ENCODE measurements around the gene SRSF2.
"Not testable (repeated sequence)": the region's sequence is repeated elsewhere in the genome, so short reads cannot be mapped to it uniquely, and the experiment has no call there.

The SRSF2 gene, protein sequence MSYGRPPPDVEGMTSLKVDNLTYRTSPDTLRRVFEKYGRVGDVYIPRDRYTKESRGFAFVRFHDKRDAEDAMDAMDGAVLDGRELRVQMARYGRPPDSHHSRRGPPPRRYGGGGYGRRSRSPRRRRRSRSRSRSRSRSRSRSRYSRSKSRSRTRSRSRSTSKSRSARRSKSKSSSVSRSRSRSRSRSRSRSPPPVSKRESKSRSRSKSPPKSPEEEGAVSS

DNA sequence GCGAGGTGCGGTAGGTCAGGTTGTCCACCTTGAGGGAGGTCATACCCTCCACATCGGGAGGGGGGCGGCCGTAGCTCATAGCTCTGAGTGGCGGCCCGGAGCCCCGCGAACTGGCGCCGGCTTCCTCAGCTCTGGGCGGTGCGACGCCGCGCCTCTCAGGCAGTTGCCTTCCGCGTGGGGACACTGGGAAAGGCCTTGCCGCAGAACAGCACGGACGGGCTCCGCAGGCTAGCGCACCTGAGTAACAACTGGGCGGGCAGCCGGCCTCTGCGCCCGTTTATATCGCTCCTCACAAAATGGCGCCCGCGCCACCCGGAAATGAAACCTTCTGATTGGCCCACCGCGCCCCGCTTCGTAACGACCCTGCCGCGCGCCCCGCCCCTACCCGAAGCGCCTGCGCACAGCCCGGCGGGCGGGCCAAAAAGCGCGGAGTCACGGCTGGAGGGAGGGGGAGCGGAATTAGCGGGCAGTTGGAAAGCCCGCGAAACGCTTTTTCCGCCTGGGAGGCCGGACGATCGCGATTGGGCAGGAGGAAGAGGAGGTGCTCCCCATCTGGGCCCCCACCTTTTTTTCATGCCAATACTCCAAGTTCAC is at the start of gene SRSF2:
Gene SRSF2, minus strand, starts transcription at position 250 of the 594 bp plus-strand sequence. Its CDS starts 171 bp downstream, at position 79.
- DNase-seq, result peak; percentile 96 to 97

DNA sequence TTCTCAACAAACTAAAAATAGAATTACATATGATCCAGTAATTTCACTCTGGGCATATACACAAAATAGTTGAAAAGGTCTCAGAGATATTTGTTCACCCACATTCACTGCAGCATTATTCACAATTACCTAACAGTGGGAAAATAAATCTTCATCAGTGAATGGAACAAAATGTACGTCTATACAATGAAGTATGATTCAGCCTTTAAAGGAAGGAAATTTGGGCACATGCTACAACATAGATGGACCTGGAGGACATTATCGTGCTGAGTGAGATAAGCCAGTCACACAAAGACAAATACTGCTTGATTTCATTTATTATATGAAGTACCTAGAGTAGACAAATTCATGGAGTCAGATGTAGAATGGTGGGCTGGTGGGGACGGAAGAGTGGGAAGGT is 47.8 kb upstream of the SRSF2 start:
- no peak for DNase-seq

DNA sequence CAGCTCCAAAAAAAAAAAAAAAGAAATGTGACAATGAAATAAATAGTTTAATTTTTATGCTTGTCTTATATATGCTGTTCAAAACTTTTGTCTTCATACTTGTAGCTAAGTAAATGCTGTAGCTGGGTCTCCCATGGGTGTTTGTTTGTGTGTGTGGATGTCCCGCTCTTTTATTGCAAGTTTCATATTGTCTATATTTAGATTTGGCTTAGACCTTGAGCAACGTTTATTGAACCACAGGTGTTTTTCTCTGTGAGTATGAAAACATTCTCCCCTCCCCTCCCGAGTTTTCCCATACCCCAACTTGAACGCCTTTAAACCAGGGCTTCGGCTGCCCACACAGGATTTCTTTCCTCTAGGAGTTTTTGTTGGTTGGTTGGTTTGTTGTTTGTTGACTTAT is 46.0 kb upstream of the SRSF2 start:
- no peak for DNase-seq

DNA sequence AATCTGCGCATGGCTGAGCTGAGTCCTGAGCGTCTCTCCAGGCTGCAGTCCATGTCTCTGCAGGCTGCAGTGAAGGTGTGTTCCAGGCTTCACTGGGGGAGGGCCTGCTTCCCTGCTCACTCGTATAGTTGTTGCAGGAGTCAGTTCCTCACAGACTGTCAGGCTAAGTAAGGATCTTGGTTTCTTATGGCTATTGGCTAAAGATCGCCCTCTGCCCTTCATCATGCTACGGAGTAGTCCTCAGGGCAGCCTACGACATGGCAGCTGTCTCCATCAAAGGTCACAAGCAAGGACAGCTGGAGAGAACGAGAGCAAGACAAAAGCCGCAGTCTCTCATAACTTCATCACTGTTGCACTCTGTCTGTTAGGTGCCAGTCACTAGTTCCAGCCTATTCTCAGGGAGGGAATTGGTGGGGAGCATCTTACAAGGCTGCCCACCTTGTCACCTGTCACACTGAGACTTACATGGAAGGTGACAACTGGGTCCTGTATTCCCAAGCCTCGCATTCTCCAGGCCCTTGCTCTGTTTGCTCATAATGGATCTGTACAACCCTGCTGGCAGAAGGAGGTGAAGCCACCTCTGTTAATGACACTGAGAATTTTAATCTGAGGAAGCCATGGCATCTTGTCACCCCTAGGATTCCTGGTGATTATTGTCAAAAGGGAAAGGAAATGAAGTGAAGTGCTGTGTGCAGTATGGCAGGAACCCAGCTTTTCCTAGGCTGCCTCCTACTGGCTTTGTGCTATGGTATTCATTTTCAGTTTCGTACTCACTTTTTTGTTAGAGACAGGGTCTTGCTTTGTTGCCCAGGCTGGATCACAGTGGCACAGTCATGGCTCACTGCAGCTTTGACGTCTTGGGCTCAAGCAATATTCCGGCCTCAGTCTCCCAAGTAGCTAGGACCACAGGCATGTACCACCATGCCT is 44.2 kb upstream of the SRSF2 start:
- no peak for DNase-seq

DNA sequence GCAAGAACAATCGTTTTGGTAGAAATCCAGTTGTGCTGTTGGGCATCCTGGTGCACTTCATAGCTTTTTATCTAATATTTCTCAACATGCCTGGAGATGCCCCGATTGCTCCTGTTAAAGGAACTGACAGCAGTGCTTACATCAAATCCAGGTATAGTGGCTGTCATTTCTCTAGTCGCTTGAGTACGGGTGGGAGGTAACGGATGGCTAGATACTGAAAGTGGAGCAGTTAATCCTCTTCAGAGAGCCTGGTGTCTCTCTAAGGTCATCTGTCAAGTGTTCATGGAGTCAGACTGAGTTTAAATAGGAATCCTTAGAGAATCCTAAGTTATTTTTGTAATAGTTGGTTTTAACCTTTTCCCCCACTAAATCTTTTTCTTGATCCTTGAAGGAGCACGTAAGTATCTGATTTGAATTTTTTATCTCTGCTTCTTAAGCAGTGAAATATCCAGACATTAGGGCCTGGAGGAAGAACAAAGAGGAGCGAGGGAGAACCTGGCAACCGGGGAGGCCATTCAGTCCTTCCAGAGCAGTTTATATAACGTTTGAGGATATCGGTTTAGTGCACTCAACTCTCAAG is 38.0 kb upstream of the SRSF2 start:
- no peak for DNase-seq

DNA sequence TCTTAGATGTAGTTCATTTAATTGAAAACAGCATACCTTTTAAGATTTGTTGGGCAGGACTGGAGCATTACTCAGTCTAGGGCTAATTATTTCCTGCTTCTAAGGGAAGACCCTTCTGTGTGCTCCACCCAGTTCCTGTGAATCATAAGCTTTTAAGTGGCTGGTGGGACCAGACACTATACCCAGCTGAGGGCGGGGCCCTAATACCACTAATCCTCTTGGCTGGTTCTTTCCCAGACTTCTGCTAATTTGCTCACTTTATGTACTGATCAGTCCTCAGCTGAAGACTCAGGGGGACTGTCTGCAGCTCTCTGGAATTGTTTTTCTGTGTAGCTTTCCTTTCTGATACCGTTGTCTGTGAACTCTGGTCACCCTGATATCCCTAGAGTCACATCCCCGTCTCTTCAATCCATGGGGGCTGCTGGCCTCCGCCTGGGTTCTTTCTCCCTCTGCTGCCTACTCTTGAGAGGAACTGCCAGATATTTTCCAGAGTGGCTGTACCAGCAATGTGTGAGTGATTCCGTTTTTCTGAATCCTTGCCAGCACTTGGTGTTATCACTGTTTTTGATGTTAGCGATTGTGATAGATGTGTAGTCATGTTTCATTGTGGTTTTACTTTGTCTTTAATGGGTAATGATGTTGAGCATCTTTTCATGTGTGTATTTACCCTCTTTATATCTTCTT is 35.9 kb upstream of the SRSF2 start:
- DNase-seq, result peak; percentile 62 to 65

DNA sequence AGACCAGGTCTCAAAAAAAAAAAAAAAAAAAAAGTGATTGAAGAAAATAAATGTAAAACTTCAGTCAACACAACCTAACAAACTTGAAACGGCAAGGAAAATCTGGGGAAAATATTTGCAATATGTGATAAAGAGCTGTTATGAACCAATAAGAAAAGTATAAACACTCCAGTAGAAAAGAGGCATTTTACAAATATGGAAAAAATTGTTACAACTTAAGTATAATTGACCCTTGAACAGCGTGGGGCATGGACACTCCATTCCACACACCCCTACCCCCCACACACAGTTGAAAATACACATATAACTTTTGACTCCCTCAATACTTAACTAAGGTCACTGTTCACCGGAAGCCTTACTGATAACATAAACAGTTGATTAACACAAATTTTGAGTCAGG is 21.4 kb upstream of the SRSF2 start:
- DNase-seq, result no peak

DNA sequence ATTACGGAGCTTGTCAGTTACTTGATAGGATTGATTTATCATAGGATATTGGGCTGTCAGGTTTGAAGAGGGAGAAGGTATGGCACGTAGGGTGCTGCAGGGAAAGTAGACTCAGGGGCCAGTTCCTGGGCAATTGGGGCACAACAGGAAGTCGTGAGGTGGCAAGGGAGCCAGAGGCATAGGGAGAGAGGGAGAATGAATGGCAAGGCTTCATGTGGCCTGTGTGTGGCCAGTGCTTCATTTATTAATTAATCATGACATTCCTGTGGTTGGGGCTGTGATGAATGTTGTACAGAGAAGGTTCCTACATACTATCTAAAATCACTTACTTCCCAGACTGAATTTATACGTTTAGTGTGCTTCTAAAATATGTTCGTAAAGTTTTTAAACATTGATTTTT is 20.1 kb upstream of the SRSF2 start:
- DNase-seq, result no peak

DNA sequence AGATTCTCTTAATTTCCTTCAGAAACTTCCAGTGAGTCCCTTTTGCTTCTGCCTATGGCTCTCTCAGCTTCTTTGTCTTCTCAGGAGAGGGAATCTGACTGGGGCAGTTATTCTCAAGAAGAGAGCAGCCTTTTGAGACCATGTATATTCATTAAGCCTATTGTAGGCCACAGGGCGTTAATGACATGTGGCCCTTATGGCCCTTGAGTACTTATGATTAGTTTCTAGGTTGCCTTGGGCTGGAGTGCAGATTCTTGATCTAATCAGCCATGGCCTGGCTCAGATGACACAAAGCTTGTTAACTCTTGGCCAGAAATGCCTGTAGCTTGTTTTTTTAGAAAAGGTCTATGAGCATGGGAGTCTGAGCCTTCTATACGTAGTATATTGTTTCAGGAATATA is 18.2 kb upstream of the SRSF2 start:
- no peak for DNase-seq

DNA sequence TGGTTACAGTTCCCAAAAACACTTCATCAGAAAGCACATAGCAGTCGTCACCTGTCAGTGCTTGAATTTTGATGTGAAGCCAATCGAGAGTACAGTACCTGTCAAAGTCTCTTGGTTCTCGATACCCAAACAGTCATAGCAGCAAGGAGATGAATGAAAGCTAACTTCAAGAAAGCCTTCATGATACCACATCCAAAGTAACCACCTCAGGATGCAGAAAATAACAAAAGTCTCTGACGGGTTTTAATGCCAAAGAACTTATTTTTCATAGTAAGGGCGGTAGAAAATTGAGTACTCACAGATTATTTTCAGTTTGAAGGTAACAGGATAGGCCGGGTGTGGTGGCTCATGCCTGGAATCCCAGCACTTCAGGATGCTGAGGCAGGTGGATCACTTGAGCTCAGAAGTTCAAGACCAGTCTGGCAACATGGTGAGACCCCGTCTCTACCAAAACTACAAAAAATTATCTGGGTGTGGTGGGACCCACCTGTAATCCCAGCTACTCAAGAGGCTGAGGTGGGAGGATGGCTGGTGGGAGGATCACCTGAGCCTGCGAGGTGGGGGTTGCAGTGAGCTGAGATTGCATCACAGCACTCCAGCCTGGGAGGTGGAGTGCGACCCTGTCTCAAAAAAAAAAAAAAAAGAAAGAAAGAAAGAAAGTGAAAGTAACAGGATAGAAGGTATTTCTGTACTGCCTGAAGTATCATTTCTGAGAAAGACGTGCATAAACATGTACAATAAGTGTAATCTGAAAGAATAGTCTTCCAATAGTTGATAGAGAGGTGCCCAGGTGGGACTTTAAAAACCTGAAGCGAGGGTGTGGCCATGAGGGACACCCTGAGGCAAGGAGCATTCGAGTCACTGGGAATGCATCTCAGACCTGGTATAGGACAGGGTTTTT is 16.2 kb upstream of the SRSF2 start:
- peak in 1 of 2 experiments; percentile 19 for DNase-seq

DNA sequence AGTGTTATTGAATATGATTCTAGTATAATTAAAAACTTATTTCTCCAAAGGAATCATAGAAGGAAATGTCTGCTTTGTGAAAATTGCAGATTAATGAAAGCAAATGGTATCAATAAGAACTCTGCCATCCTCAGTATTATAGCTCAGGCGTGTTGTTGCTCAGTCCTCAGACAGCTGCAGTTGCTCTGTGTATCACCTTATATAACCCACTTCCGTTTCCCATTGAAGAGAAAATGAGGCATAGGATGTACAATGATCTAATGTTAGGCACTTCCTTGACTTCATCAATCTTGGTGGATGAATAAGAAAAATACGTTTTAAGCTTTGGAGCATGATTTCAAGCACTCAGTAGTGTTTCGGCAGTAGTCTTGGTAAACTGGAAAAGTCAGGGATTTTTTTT is 14.9 kb upstream of the SRSF2 start:
- no peak for DNase-seq

DNA sequence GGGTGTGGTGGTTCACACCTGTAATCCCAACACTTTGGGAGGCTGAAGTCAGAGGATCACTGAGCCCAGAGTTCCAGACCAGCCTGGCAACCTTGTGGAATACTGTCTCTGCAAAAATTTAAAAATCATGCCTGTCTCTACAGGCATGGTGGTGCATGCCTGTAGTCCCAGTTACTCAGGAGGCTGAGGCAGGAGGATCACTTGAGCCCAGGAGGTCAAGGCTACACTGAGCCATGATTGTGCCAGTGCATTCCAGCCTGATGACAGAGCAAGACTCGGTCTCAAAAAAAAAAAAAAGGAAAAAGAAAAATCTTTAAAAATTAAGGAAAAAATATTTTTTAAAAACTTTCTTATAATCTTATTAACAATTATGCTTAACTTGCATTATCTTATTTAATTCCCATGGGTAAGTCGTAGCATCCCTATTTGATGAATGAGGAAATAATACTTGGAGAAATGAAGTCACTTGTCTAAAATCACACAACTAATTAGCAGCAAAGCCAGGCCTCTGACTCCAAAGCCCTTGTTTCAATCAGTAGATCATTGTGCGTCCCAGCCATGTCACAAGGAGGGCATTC is 14.4 kb upstream of the SRSF2 start:
- DNase-seq, result no peak

DNA sequence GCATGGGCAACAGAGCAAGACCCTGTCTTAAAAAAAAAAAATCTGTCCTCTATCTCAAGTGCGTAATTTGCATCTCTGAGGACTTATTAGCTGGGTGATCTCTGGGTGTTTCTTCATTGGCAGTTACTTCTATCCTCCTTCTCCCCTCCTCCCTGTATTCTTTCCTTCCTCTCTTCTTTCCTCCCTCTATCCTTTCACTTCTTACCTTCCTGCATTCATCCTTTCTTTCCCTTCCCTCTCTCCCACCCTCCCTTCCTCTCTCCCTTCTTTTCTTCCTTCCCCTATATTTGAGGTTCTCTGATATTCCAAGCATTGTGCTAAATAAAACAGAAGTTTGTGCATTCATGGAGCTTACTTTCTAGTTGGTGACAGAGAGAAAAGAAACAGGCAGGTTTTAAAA is 11.5 kb upstream of the SRSF2 start:
- DNase-seq, result no peak

DNA sequence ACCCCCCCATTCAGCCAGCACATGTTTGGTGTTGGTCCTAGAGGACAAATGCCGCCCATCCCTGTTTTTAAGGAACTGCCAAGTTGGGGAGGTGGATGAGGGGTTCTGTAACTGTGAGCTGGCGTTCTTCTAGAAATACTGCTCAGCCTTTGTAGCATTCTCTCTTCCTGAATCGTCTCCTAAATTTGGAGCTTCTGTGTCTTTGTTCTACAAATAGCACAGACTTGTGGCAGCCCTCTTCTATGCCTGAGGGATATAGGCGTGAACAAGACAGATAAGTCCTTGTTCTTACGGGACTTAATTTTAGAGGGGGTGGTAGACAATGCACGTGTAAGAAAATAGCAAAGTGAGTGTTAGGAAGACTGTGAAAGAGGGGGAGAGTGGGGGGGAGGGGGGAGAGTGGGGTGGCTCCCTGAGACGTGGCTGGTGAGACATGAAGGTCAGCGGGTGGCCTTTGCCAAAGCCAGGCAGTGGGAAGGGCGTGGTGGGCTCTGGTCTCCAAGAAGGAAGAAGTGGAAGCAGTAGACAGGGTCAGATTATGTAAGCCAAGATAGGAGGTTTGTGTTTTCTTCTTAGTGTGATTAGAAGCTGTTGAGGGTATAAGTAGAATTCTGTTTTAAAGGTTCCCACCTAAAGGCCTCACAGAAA is 10.7 kb upstream of the SRSF2 start:
- no peak for DNase-seq

DNA sequence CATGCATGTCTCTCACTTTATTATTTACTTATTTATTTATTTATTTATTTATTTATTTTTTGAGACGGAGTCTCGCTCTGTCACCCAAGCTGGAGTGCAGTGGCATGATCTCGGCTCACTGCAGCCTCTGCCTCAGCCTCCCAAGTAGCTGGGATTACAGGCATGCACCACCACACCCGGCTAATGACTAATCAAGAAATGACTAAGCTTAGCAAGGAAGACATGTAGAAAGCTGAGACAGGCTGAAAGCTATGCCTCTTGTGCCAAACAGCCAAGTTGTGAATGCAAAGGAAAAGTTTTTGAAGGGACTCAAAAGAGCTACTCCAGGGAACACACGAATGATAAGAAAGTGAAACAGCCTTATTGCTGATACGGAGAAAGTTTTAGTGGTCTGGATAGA is 8.7 kb upstream of the SRSF2 start:
- DNase-seq, result not testable (repeated sequence)

DNA sequence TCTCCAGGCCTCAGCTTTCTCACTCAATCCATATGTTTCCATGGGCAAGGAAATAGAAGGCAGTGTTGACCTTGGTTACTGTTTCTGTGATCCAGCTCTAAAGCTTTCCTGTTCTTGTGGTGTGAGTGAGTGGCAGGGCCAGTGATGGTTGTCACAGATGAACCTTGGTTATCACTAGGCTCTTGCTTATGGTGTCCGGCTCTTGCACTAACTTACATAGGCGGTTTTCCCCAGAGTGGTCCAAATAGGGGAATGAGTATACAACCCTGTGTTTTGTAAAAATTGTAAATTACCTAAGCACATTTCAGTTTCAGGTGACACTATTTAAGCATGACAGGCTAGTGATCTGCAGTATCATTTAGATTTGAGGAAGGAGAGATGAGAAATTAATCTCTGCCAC is 7.6 kb upstream of the SRSF2 start:
- DNase-seq, result no peak

DNA sequence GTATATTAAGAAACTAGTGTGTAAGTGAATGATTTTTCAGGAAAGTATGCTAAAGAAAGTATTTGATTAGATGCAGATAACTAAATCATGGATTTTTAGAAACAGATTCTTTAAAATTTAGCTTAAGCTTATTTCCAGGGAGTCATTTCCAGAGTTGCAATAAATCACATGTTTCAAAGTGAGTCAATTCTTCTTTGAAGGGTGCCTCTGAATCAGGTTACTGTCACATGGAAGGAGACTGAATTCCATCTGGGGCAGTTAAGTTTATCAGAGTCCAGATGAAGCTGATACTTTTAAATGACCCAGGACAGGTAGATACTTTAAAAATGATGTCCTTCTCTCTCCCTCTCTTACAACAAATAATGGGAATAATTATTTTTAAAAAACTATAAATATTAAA is 5.8 kb upstream of the SRSF2 start:
- DNase-seq, result no peak

DNA sequence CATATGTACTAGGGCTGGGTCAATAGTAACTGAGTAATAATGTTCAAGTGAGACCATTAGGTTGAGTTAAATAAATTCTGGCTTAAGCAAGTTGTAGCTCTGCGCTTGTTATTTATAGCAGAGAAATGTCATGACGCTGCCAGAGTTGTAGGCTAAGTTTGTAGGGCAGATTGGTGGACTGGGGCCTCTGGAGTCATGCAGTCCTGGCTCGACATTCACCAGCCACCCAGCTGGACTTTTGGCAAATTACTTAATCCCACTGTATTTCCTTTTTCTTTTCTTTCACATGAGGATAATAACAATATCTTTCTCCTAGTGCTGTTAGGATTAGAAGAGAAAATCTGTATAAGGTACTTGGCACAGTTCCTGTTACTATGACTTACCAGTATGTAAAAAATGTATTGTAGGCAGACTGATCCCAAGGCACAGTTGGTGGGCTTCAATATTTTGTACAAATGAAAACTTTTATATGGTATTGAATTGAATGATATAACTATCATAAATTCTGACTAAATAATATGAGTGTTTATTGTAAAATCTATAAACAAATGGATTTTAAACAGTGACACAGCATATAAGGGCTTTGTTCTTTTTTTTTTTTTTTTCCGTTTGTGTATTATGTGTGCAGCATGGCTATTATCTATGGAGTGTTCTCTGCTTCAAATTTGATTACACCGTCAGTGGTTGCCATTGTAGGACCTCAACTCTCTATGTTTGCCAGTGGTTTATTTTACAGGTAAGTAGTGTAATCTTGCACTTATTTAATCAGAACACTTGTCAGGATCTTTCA is 3.4 kb upstream of the SRSF2 start:
- DNase-seq, result no peak

DNA sequence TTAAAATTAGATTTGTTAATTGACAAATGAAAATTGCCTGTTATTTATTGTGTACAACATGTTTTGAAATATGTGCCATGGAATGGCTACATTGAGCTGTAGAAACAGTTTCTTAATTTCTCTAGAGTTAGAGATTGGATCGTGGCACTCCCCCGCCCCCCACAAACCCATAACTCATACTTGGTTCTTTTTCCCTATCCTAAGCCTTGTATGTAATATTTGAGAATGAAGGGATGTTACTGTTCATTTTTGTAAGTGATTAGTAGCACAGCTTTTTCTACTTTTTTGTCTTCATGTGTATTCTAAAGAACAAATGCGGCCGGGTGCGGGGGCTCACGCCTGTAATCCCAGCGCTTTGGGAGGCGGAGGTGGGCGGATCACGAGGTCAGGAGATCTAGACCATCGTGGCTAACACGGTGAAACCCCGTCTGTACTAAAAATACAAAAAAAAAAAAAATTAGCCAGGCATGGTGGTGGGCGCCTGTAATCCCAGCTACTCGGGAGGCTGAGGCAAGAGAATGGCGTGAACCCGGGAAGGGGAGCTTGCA is 2.5 kb upstream of the SRSF2 start:
- not testable (repeated sequence) for DNase-seq

DNA sequence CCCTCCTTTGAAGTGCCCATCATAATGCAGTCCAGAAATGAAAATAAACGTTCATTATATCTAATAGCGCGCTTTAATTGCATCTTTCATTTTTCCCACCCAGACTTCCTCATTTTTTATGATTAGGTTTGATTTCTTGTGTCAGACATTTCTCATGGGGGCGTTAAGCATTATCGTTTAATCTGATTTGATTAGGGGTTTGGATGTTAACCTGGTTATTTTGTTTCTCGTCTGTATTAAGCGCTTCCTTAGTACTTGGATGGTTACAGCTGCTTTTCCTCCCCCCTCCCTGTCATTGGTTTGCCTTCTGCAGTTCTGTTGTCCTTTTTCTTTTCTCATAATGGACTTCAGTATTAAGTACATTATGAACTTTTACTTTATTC is 1.3 kb upstream of the SRSF2 start:
- DNase-seq, result no peak
